GM23248 (cell line): ENCODE results near the gene FAM209A. TPM values are rescaled to one million over a fixed set of nuclear protein-coding genes. Genes with fewer than 3 reads are reported as not detected.

Experiments used
- DNase-seq: peaks from one replicate; pipeline ENCODE4 v3.0.0-alpha.2; 2015
- H2AFZ ChIP-seq: fragments of 200-600 bp; sonication (generic); 2 replicates; pipeline ENCODE4 v1.6.1; 2016; ENCODE audit warnings: antibody characterized with exemption
- H3F3A ChIP-seq: fragments of 200-600 bp; sonication (generic); 2 replicates; pipeline ENCODE4 v1.6.1; 2016; ENCODE audit warnings: mild to moderate bottlenecking, antibody characterized with exemption, mixed run types; ENCODE audit not compliant: insufficient read depth
- H3K27ac ChIP-seq: fragments of 200-600 bp; sonication (generic); 2 replicates; pipeline ENCODE4 v1.5.1; 2016; ENCODE audit warnings: mild to moderate bottlenecking
- H3K27me3 ChIP-seq: fragments of 200-600 bp; sonication (generic); replicated peaks from 2 replicates; pipeline ENCODE4 v1.6.1; 2016; ENCODE audit warnings: mild to moderate bottlenecking; ENCODE audit not compliant: insufficient read depth
- H3K36me3 ChIP-seq: fragments of 200-600 bp; sonication (generic); 2 replicates; pipeline ENCODE4 v1.6.1; 2016; ENCODE audit warnings: low read depth, mild to moderate bottlenecking
- H3K4me1 ChIP-seq: fragments of 200-600 bp; sonication (generic); 2 replicates; pipeline ENCODE4 v1.6.1; 2016; ENCODE audit warnings: mild to moderate bottlenecking; ENCODE audit not compliant: insufficient read depth
- H3K4me2 ChIP-seq: fragments of 200-600 bp; sonication (generic); one replicate; pipeline ENCODE4 v1.6.1; 2016; ENCODE audit warnings: mild to moderate bottlenecking; ENCODE audit not compliant: unreplicated experiment
- H3K4me3 ChIP-seq: fragments of 200-600 bp; sonication (generic); 2 replicates; pipeline ENCODE4 v1.5.1; 2016; ENCODE audit warnings: mild to moderate bottlenecking
- H3K79me2 ChIP-seq: fragments of 200-600 bp; sonication (generic); 2 replicates; pipeline ENCODE4 v1.6.1; 2016; ENCODE audit warnings: mild to moderate bottlenecking; ENCODE audit not compliant: insufficient read depth
- H3K9ac ChIP-seq: fragments of 200-600 bp; sonication (generic); 2 replicates; pipeline ENCODE4 v1.6.1; 2016; ENCODE audit warnings: mild to moderate bottlenecking
- H3K9me2 ChIP-seq: fragments of 200-600 bp; sonication (generic); 2 replicates; pipeline ENCODE4 v1.6.1; 2016; ENCODE audit warnings: mixed run types, mild to moderate bottlenecking, moderate library complexity; ENCODE audit not compliant: insufficient read depth
- H3K9me3 ChIP-seq: fragments of 200-600 bp; sonication (generic); one replicate; pipeline ENCODE4 v1.6.1; 2017; ENCODE audit warnings: low read depth
- H4K20me1 ChIP-seq: fragments of 200-600 bp; sonication (generic); 2 replicates; pipeline ENCODE4 v1.6.0; 2016; ENCODE audit not compliant: insufficient read depth
- EZH2 ChIP-seq: fragments of 200-600 bp; sonication (generic); IDR thresholded peaks from 2 replicates; pipeline ENCODE4 v1.6.1; 2018; ENCODE audit warnings: antibody characterized with exemption, mild to moderate bottlenecking; ENCODE audit not compliant: insufficient read depth, poor library complexity, severe bottlenecking
- EZH2phosphoT487 ChIP-seq: fragments of 200-600 bp; sonication (generic); IDR thresholded peaks from 2 replicates; pipeline ENCODE4 v1.6.1; 2018; ENCODE audit warnings: antibody characterized with exemption, moderate library complexity, mild to moderate bottlenecking, low read depth; ENCODE audit not compliant: insufficient read depth
- WGBS, 2 experiments: methylation state at CpG; one replicate each; pipeline ENCODE4 v1.1.6; 2015 to 2017; ENCODE audit warnings: low lambda C conversion rate in 2 of 2, low coverage in 1 of 2; ENCODE audit errors: missing lambda C conversion rate in 2 of 2; 5-methylcytosine and 5-hydroxymethylcytosine counted together
- in situ Hi-C: fragments of 300-500 bp; cut with MboI; formaldehyde crosslinking; loops from 2 replicates; pipeline ENCODE4 v1.15.0; 2020
- polyA plus RNA-seq: library from polyadenylated mRNA; unstranded; fragments of >200 nt; fragmentation: Nextera tagmentation; extraction: Ambion mirVana; gene quantifications from 2 replicates; pipeline ENCODE4 v1.2.1, GENCODE V29; 2016
- total RNA-seq: library from RNA; depleted of rRNA; stranded (reverse); fragments of >200 nt; shearing (Covaris generic); gene quantifications from 2 replicates; pipeline ENCODE4 v1.2.3, GENCODE V29; 2014; rRNA removed

FAM209A gene
- total and polyA plus RNA-seq, 2 experiments from 2014 or later, result not detected

DNA sequence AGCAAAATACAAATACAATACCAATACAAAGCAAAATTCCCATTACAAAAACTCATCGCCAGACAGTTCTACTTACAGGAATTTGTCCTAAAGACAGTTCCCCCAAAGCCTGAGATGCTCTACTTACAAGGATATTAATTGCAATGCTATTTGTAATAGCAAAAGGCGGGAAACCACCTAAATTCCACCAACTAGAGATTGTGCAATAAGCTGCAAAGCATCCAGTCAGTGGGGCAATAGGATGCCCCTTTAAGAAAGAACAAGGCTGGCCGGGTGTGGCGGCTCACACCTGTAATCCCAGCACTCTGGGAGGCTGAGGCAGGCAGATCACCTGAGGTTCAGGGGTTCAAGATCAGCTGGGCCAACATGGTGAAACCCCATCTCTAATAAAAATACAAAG lies 47.6 kb downstream of the FAM209A start:
- H3K4me2 ChIP-seq, result no peak overlapping the region
- no peak overlapping the region for H2AFZ ChIP-seq
- no peak overlapping the region for H3K9ac ChIP-seq
- peak; percentile 10 for DNase-seq
- H3F3A ChIP-seq, result no peaks in the 10 kb centered on the region
- no peak overlapping the region for H3K4me3 ChIP-seq
- no peaks in the 10 kb centered on the region for H3K36me3 ChIP-seq
- WGBS, 2 experiments, result 63 to 67% methylated on average over 4 of the region's 4 CpGs
- no peak overlapping the region for H3K27ac ChIP-seq
- H4K20me1 ChIP-seq, result no peaks in the 10 kb centered on the region
- no peaks in the 10 kb centered on the region for H3K4me1 ChIP-seq
- no peaks in the 10 kb centered on the region for H3K9me3 ChIP-seq
- H3K9me2 ChIP-seq, result no peaks in the 10 kb centered on the region
- in situ Hi-C loops, result no loop called here
- TF ChIP-seq EZH2phosphoT487 (no peak), EZH2 (no peak)
- H3K27me3 ChIP-seq, result no peaks in the 10 kb centered on the region; the same call in 1 of the 2 replicates
- H3K79me2 ChIP-seq, result no peaks in the 10 kb centered on the region

DNA sequence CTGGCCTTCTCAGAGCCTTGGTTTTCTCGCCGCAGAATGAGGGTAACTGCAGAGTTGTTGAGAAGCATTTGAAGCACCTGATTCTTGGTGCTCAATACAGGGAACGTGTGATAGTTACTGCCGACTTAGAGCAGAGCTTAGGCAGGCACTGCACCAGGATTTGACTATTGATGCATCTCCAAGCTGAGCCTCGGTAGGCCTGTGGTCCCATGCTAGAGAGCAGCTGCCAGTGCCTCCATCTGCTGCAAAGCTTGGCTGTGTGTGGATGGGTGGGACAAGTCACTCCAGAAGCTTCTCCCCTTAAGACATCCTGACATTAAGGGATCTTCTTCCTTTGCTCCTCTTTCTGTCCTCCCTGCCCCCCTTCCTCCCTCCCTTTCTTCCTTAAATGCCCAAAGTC lies 49.4 kb downstream of the FAM209A start:
- Histone ChIP-seq H3K27me3 (no peaks in the 10 kb centered on the region; the same call in 1 of the 2 replicates), H3K4me3 (no peak overlapping the region), H3F3A (no peaks in the 10 kb centered on the region), H3K4me1 (no peaks in the 10 kb centered on the region), H3K9ac (no peak overlapping the region), H3K36me3 (no peaks in the 10 kb centered on the region), H3K79me2 (no peaks in the 10 kb centered on the region), H4K20me1 (no peaks in the 10 kb centered on the region), H2AFZ (no peak overlapping the region), H3K27ac (no peak overlapping the region), H3K9me2 (no peaks in the 10 kb centered on the region), H3K9me3 (no peaks in the 10 kb centered on the region), H3K4me2 (no peak overlapping the region)
- TF ChIP-seq EZH2 (no peak), EZH2phosphoT487 (no peak)
- DNase-seq, result no peak
- in situ Hi-C loops, result no loop called here
- 59 to 63% methylated on average over 5 of the region's 5 CpGs for WGBS, 2 experiments

- Histone ChIP-seq H3K4me3 (no peak overlapping the region), H3K79me2 (no peaks in the 10 kb centered on the region), H3K27me3 (no peaks in the 10 kb centered on the region; the same call in 1 of the 2 replicates), H3K36me3 (no peaks in the 10 kb centered on the region), H3K9me3 (no peaks in the 10 kb centered on the region), H3K9me2 (no peaks in the 10 kb centered on the region), H3K27ac (no peak overlapping the region), H4K20me1 (no peaks in the 10 kb centered on the region), H3K4me2 (no peak overlapping the region), H3K9ac (no peak overlapping the region), H3K4me1 (no peaks in the 10 kb centered on the region), H3F3A (no peaks in the 10 kb centered on the region), H2AFZ (no peak overlapping the region)
- TF ChIP-seq EZH2 (no peak), EZH2phosphoT487 (no peak)
- DNase-seq, result peak; percentile 53
- 77 to 78% methylated on average over 10 of the region's 10 CpGs for WGBS, 2 experiments
- in situ Hi-C loops, result no loop called here
Observed at GRCh38 chr20:56574531-56575142, 50.1 kb downstream of the FAM209A start.

DNA sequence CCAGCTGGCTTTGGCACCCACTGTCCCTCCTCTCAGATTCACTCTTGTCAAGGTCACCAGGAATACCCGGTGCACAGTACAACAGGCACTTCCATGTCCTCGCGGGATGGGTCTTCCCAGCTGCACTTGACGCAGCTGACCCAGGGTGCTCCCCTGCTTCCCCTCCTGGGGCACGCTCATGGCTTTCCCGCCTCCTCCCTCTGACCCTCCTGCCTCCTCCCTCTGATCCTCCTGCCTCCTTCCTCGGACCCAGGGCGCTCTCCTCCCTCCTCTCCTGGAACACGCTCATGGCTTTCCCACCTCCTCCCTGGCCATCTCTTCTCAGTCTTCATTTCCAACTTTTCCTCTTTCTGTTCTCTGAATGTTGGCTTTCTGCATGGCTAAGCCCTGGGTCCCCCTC lies 50.6 kb downstream of the FAM209A start:
- DNase-seq, result no peak
- Histone ChIP-seq H3K27ac (no peak overlapping the region), H3K79me2 (no peaks in the 10 kb centered on the region), H3K9me2 (no peaks in the 10 kb centered on the region), H3F3A (no peaks in the 10 kb centered on the region), H3K4me3 (no peak overlapping the region), H3K9me3 (no peaks in the 10 kb centered on the region), H3K4me2 (no peak overlapping the region), H4K20me1 (no peaks in the 10 kb centered on the region), H2AFZ (no peak overlapping the region), H3K9ac (no peak overlapping the region), H3K27me3 (no peaks in the 10 kb centered on the region), H3K4me1 (no peaks in the 10 kb centered on the region), H3K36me3 (no peaks in the 10 kb centered on the region)
- TF ChIP-seq EZH2, result no peak
- no peak for TF ChIP-seq EZH2phosphoT487
- in situ Hi-C loops, result no loop called here
- WGBS, 2 experiments, result 67% methylated on average over 9 of the region's 9 CpGs

Other genes starting within 250 kb of the FAM209A start
- gene FAM210B, start 165.8 kb upstream of the FAM209A start, total RNA-seq, result 87.4 and 91.0 TPM in 2 replicates
- 94.1 and 95.7 TPM in 2 replicates for gene FAM210B, start 165.8 kb upstream of the FAM209A start, polyA plus RNA-seq
- gene AURKA, start 132.5 kb upstream of the FAM209A start, total RNA-seq, result 69.8 and 70.8 TPM in 2 replicates
- 78.9 and 88.5 TPM in 2 replicates for gene AURKA, start 132.5 kb upstream of the FAM209A start, polyA plus RNA-seq
- 56.7 and 69.3 TPM in 2 replicates for gene CSTF1, start 132.1 kb upstream of the FAM209A start, total RNA-seq
- 41.7 and 42.1 TPM in 2 replicates for gene CSTF1, start 132.1 kb upstream of the FAM209A start, polyA plus RNA-seq
- gene CASS4, start 112.5 kb upstream of the FAM209A start, total RNA-seq, result 11.4 and 19.2 TPM in 2 replicates
- gene CASS4, start 112.5 kb upstream of the FAM209A start, polyA plus RNA-seq, result 10.4 and 10.5 TPM in 2 replicates
- 128 and 141 TPM in 2 replicates for gene RTF2, start 56.1 kb upstream of the FAM209A start, total RNA-seq
- 257 and 270 TPM in 2 replicates for gene RTF2, start 56.1 kb upstream of the FAM209A start, polyA plus RNA-seq
- gene FAM209B, start 8.5 kb downstream of the FAM209A start, total RNA-seq, result not detected in 2 replicates
- not detected in 2 replicates for gene FAM209B, start 8.5 kb downstream of the FAM209A start, polyA plus RNA-seq
- gene TFAP2C, start 104.6 kb downstream of the FAM209A start, total RNA-seq, result 12.3 and 12.8 TPM in 2 replicates
- 16.6 and 19.0 TPM in 2 replicates for gene TFAP2C, start 104.6 kb downstream of the FAM209A start, polyA plus RNA-seq